Hematopoietic multipotent progenitor cell (in vitro differentiated cells): Measurements from ENCODE around the gene OR2T4. TPM values are rescaled to one million over a fixed set of nuclear protein-coding genes. Genes with fewer than 3 reads are reported as not detected.

Source experiments
- total RNA-seq: library from RNA; depleted of rRNA; stranded (reverse); fragments of >200 nt; gene quantifications from one replicate; pipeline ENCODE4 v1.2.3, GENCODE V29; 2012

Gene OR2T4
- total RNA-seq, 1 donor, result under 0.01 TPM

Other genes starting within 250 kb of the OR2T4 start
- 0.54 TPM for gene OR2M5, start 216.5 kb upstream of the OR2T4 start, total RNA-seq
- 0.27 TPM for gene OR2M2, start 186.8 kb upstream of the OR2T4 start, total RNA-seq
- gene OR2M3, start 164.4 kb upstream of the OR2T4 start, total RNA-seq, result 0.27 TPM
- gene OR2M4, start 130.2 kb upstream of the OR2T4 start, total RNA-seq, result under 0.01 TPM
- 7.0 TPM for gene OR2T33, start 83.7 kb upstream of the OR2T4 start, total RNA-seq
- gene OR2T12, start 58.2 kb upstream of the OR2T4 start, total RNA-seq, result not detected
- gene OR2M7, start 37.1 kb upstream of the OR2T4 start, total RNA-seq, result not detected
- gene OR14C36, start 12.9 kb upstream of the OR2T4 start, total RNA-seq, result not detected
- under 0.01 TPM for gene OR2T6, start 14.1 kb downstream of the OR2T4 start, total RNA-seq
- under 0.01 TPM for gene OR2T1, start 41.4 kb downstream of the OR2T4 start, total RNA-seq
- under 0.01 TPM for gene OR2T2, start 84.0 kb downstream of the OR2T4 start, total RNA-seq
- gene OR2T3, start 111.7 kb downstream of the OR2T4 start, total RNA-seq, result under 0.01 TPM
- gene OR2T5, start 126.9 kb downstream of the OR2T4 start, total RNA-seq, result not detected
- not detected for gene OR2G6, start 146.4 kb downstream of the OR2T4 start, total RNA-seq
- not detected for gene OR2T29, start 201.1 kb downstream of the OR2T4 start, total RNA-seq
- gene OR2T34, start 213.1 kb downstream of the OR2T4 start, total RNA-seq, result under 0.01 TPM
- gene OR2T10, start 236.0 kb downstream of the OR2T4 start, total RNA-seq, result not detected